ENCODE measurements around the gene ZDHHC8.

ZDHHC8 gene

GRCh38 chr22:20177217-20177911, 45.8 kb downstream of the ZDHHC8 start:
- no peak for DNase-seq (ENCODE audit: low read depth in 2 of 3, low spot score in 2 of 3)

GRCh38 chr22:20178075-20178914, 46.7 kb downstream of the ZDHHC8 start:
- DNase-seq (ENCODE audit: low read depth in 2 of 3, low spot score in 2 of 3) = no peak

DNA sequence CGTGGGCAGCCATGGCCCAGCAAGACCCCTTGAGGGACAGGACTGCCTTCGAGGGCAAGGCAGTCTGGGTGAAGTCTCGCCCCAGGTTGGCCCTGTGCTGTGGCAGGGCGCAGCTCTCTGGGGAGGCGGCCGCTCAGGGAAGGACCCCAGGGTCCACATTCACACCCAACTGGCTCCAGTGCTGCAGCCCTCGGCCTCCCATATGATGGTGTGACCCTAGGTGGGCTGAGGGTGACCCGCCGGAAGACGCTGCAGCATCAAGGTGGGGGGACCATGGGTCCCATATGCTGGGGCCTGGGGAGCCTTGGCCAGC, 47.3 kb downstream of the ZDHHC8 start:
- no peak for DNase-seq (ENCODE audit: low read depth in 2 of 3, low spot score in 2 of 3)

DNA sequence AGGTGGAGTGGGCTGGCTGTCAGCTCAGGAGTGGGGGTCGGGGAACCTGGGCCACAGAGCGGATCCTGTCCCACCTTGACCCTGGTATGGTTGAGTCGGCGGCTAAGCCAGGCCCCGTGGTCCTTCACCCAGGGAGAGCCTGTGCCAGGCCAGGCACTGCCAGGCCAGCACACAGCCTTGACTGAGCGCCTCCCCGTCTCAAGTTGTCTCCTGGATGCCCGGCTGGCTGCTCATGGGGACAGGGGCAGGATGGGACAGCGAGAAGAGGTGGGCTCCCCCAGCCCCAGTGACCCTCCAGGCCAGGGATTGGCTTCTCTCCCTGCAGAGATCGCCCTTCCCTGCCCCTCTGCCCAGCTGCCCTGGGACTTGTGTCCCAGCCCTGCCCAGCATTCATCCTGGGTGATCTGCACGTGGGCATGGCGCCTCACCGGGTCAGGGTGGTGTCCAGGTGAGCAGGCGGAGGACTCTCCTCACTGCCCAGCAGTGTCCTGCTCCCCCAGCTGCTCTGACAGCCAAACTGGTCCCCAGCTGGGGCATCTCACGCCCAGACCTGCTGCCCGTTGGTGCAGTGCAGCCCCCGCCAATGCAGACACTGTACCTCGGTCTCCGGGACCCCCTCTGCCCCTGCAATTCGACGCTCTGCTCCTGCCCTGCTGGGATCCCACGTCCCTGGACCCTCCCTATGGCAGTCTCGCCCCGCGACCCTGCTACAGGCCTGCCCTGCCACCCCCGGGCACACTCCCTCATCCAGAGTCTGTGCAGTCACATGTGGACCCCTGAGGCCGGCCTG, 48.0 kb downstream of the ZDHHC8 start:
- DNase-seq (ENCODE audit: low read depth in 2 of 3, low spot score in 2 of 3) = no peak

GRCh38 chr22:20180245-20180630, 48.6 kb downstream of the ZDHHC8 start:
- no peak for DNase-seq (ENCODE audit: low read depth in 2 of 3, low spot score in 2 of 3)

- no peak for DNase-seq (ENCODE audit: low read depth in 2 of 3, low spot score in 2 of 3)
Measured at GRCh38 chr22:20180640-20181039, 49.0 kb downstream of the ZDHHC8 start.

DNA sequence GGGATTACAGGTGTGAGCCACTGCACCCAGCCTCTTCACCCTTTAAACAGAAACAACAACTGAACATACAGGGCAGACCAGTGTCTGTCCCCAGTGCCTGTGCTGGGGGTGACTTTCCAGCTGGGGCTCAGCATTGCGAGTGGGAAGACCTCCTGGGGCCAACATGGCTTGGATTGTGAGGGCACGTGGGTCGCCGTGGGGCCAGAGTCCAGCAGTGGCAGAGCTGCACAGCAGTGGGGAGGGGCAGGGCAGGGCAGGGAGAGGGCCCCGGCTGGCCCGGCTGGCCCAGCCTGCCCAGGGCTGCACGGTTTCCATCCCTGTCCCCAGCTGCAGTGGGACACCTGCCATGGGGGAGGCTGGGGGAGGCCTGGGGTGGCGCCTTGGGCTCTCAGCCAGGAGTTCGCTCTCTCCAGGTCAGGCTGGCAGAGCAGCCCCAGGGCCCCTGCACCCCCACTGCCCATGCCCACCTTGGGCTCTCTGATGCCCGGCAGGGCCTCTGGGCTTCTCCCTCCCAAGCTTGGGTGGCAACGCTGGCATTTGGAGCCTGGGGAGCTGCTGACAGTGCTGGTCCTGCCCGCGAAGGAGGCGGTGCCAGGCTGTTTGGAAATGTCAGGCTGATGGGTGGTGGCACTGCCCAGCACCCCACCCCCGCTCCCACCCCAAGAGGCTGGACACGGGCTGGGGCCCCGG, 49.7 kb downstream of the ZDHHC8 start:
- no peak for DNase-seq (ENCODE audit: low read depth in 2 of 3, low spot score in 2 of 3)

DNA sequence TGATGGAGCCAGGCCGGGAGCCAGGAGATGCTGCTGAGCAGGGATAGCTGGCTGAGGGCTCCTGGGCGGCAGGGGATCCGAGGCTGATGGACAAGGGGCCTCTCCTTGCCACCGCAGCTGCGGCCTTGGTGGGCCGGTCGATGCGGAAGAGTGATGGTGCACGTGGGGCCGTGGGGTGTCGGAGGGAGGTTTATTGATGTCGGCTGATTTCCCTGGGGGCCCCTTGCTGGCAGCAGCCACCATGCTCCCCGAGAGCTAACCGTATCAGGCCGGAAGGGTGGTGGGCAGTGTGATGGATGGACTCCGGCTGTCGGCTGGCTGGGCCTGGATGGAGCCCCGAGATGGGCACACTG, 50.3 kb downstream of the ZDHHC8 start:
- no peak for DNase-seq (ENCODE audit: low read depth in 2 of 3, low spot score in 2 of 3)

- DNase-seq (ENCODE audit: low read depth in 2 of 3, low spot score in 2 of 3) = no peak
Measured at GRCh38 chr22:20182365-20182764, 50.8 kb downstream of the ZDHHC8 start.

DNA sequence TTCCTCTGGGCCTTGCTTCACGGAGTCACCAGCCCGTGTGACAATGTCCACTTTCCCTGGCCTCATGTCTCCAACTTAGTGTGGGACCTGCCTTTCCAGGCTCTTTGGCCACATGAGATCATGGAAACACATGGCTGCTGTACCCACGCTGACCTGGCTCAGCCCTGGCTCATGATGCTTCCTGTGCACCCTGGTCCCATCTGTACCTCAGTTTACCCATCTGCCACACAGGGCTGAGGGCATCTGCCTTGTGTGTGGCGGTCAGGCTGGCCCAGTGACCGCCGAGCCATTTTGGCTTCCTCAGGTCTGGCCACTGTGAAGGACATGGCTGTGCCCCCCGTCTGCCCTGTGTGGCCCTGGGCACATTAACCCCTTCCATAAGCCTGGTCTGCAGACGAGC, 51.5 kb downstream of the ZDHHC8 start:
- DNase-seq (ENCODE audit: low read depth in 2 of 3, low spot score in 2 of 3) = no peak

DNA sequence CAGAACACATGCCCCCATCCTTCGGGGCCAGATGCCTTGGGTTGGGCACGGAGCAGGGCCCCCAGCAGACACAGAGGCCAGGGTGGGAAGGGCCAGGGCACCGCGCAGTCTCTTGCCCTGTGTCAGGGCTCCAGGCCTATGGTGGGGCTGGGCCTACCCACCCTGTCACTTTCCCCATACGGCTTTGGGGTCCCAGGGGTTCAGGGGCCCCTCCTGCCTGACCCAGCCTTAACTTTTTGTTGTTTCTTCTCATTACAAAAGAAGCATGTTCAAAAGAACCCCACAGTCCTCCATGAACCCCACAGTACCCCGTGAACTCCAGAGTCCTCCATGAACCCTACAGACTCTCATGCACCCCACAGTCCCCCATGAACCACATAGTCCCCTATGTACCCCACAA, 52.2 kb downstream of the ZDHHC8 start:
- no peak for DNase-seq (ENCODE audit: low read depth in 2 of 3, low spot score in 2 of 3)

DNA sequence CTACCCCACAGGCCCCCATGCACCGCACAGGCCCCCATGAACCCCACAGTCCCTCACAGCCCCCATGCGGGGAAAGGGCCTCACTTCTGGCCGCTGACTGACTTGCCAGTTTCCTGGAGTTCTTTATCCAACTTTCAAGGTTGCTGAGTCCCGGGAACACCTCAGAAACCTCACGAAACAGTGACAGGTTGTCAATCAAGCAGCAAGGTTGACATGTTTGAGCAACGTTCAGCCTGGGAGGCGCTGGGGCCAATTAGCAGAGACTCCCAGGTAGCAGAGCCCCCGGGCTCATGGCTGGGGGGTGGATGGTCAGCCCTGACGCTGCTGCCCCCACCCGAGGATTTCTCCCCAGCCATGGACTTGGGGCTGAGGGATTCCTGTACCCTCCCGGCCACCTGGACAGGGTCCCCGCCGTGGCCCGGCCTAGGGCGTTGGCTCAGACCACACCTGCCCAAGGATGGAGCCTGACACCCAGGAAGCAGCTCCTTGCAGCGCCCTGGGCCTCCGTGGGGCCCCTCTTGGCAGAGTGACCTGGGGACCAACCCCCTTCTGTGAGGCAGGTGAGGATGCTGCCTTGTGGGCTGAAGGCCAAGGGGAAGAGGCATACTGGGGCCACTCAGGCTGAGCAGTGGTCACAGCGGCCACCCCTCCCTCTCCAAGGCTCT, 53.0 kb downstream of the ZDHHC8 start:
- DNase-seq (ENCODE audit: low read depth in 2 of 3, low spot score in 2 of 3) = no peak

GRCh38 chr22:20185750-20186149, 54.1 kb downstream of the ZDHHC8 start:
- no peak for DNase-seq (ENCODE audit: low read depth in 2 of 3, low spot score in 2 of 3)

DNA sequence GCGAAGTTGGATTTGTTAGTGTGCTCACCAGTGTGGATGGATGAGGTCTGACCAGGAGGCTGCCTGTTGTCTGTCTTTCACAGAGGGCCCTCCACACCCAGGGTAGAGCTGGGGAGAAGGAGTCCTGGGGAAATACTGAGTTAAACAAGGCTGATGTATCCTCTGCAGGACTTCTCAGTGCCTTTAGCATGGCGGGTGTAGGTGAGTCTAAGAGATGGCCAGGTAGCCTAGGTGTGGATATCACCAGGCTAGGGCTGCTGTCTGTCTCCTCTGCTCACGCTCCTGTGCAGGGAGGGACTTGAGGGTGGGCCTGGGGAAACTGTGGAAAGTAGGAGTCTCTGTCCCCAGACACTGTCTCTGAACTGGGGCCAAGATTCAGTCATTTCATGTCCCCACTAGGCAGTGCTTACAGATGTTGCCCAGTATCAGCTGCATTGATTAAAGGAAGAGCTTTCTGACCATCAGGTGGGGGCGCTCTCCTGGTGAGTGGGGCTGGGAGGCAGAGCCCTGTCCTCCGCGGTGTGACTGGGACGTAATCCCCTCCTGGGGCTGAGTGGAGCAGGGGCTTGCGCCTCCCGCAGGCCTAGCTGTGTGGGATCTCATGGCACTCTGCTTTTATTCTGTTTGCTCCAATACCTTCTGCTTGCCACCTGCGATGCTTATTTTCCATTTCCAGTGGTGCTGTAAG, 54.7 kb downstream of the ZDHHC8 start:
- DNase-seq (ENCODE audit: low read depth in 2 of 3, low spot score in 2 of 3) = no peak

DNA sequence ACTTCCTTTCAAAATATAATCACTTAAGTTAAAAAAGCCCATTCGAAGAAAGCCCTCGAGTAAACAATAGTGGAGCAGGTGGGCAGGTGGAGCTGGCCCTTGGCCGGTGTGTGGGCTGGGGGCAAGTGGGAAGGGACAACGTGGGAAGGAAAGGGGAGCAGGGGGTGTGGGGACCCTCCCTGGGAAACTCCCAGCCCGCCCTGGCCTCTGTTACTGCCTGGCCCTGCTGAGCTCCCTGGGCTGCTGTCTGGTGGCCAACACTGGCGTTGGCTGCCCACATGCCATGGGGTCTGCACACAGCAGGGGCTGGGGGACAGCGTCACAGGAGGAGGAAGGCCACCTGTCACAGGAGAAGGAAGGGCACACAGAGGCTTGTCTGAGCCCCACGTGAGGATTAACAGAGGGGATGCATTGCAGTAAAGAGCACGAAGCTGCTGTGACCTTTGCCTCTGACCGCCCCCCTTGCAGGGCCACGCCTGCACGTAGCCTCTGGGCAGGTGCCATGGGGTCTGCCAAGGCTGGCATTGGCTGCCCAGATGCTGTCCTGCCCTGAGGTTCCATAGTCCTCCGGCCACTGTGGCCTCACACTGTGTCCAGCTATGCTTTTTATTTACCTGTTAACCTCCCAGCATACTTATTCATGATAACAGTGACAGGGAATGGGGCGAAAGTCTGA, 55.4 kb downstream of the ZDHHC8 start:
- DNase-seq (ENCODE audit: low read depth in 2 of 3, low spot score in 2 of 3) = no peak

- no peak for DNase-seq (ENCODE audit: low read depth in 2 of 3, low spot score in 2 of 3)
Measured at GRCh38 chr22:20187777-20188566, 56.4 kb downstream of the ZDHHC8 start.

DNA sequence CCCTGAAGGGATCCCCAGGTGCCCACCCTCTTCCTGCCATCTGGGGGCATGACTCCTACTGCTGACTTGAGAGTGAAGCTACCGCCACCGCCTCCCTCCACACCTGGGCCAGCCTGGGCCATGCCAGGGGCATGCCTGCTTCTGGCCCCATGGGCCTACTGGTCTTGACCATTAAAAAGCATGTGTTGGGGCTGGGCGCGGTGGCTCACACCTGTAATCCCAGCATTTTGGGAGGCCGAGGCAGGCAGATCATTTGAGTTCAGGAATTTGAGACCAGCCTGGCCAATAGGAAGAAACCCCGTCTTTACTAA, 56.9 kb downstream of the ZDHHC8 start:
- DNase-seq (ENCODE audit: low read depth in 2 of 3, low spot score in 2 of 3) = no peak

DNA sequence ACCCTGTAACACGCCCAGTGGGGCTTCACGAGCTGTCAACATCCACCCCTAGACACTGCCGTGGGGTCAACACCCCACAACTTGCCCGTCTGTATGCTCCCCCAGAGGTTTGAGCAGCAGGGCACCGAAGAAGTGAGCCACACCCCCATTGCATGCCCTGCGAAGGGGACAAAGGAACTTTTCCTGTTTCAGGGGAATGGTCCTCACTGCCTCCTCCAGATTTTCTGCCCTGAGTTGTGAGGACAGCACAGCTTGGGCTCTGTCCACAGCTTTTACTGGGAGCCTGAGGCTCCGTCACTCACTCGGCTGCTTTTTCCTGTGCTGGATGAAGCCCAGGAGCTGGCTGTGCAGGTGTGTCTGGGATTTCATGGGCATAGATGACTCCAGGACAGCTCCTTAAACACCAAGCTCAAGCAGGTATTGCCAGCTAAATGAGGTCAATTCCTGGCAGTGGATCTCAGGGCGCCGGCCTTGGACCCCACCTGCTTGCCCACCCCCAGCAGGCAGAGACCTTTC, 59.5 kb downstream of the ZDHHC8 start:
- DNase-seq (ENCODE audit: low read depth in 2 of 3, low spot score in 2 of 3) = no peak

DNA sequence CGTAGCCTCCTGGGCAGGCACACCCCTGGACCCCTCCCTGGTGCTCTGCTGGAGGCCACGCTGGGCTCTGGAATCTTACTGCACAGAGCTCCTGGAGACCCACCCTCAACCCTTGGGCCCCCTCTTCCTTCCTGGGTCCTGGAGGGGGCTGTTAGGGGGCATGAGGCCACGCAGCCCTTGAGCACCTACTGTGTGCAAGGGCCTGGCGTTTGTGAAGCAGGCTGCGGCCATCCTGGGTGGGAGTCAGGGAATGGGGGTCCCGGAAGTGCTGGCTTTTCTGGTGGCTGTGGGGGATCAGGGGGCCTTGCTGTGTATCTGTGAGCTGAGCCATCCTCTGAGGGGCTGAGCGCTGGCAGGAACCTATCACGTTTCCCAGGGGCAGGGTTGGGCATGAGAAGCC, 60.2 kb downstream of the ZDHHC8 start:
- no peak for DNase-seq (ENCODE audit: low read depth in 2 of 3, low spot score in 2 of 3)
